Breast epithelium (tissue), 4 donors: Measurements from ENCODE around the gene PSORS1C1. TPM values are rescaled to one million over a fixed set of nuclear protein-coding genes. Genes with fewer than 3 reads are reported as not detected.
A peak's percentile ranks its signal among the peaks of the same experiment; 100 is the strongest.

Source experiments
- DNase-seq, 2 donors: peaks; one replicate each; pipeline ENCODE4 v3.0.0-alpha.2; 2019; ENCODE audit warnings: low spot score in 2 of 2
- H3K27ac ChIP-seq, 2 donors: fragments of 200-600 bp; sonication (generic) in 1 of 2; one replicate each; pipeline ENCODE4 v1.5.1; 2016 to 2019; ENCODE audit warnings: mild to moderate bottlenecking in 1 of 2
- H3K27me3 ChIP-seq, 2 donors: fragments of 200-600 bp; sonication (generic) in 1 of 2; one replicate each; pipeline versions ENCODE4 v1.5.1 to v1.6.0; 2017 to 2019; ENCODE audit warnings: control low read depth in 1 of 2, mild to moderate bottlenecking in 1 of 2
- H3K36me3 ChIP-seq: fragments of 200-600 bp; one replicate; pipeline ENCODE4 v1.5.1; 2019
- H3K4me1 ChIP-seq, 2 donors: fragments of 200-600 bp; sonication (generic); one replicate each; pipeline ENCODE4 v1.5.1; 2016 to 2019; ENCODE audit warnings: control low read depth in 1 of 2
- H3K4me3 ChIP-seq, 3 donors: fragments of 200-600 bp; sonication (generic); 1 replicate in 2 of 3; 2 replicates in 1 of 3; pipeline ENCODE4 v1.5.1; 2016 to 2019; ENCODE audit warnings: mild to moderate bottlenecking in 3 of 3, moderate library complexity in 2 of 3
- H3K9me3 ChIP-seq, 2 donors: fragments of 200-600 bp; sonication (generic) in 1 of 2; one replicate each; pipeline ENCODE4 v1.5.1; 2016 to 2019; ENCODE audit warnings: control low read depth in 1 of 2
- CTCF ChIP-seq, 3 donors: fragments of 450-650 bp; IDR thresholded peaks; one replicate each; pipeline ENCODE4 v1.5.1; 2016 to 2017; ENCODE audit warnings: antibody characterized with exemption in 3 of 3, mild to moderate bottlenecking in 3 of 3, moderate library complexity in 3 of 3
- POLR2A ChIP-seq: fragments of 450-650 bp; IDR thresholded peaks from one replicate; pipeline ENCODE4 v1.6.1; 2016; ENCODE audit warnings: antibody characterized with exemption, mild to moderate bottlenecking, moderate library complexity
- POLR2AphosphoS5 ChIP-seq, 3 donors: sonication (generic); formaldehyde crosslinking; IDR thresholded peaks; one replicate each; pipeline ENCODE4 v1.6.1; 2017; ENCODE audit warnings: antibody characterized with exemption in 3 of 3
- intact Hi-C: fragments of 100-400 bp; cut with DNase I; formaldehyde crosslinking; loops from one replicate; pipeline ENCODE4 v1.15.1; 2023; ENCODE audit warnings: low total_unique reads
- total RNA-seq, 3 donors: library from RNA; depleted of rRNA; stranded (reverse); fragments of >200 nt; gene quantifications; one replicate each; pipeline ENCODE4 v1.1.0, GENCODE V29; 2016

Gene PSORS1C1
- total RNA-seq, 3 donors from 2014 or later = 0.48 to 2.0 (median 1.9) TPM

GRCh38 chr6:31091680-31092079 is 22.9 kb upstream of the PSORS1C1 start:
- H3K4me1 ChIP-seq = peaks cover 0 to 4% of the 10 kb centered on the region in 2 donors
- no peaks in the 10 kb centered on the region for H3K36me3 ChIP-seq
- intact Hi-C loops = no loop called here
- H3K27ac ChIP-seq = no peak overlapping the region
- no peak overlapping the region for H3K4me3 ChIP-seq
- H3K9me3 ChIP-seq = no peaks in the 10 kb centered on the region
- no peaks in the 10 kb centered on the region for H3K27me3 ChIP-seq
- no peak for DNase-seq
- TF ChIP-seq POLR2A = no peak
- TF ChIP-seq POLR2AphosphoS5 (IDR thresholded peaks at IDR 0.05) = no peak
- no peak for TF ChIP-seq CTCF (IDR thresholded peaks at IDR 0.05)

- Histone ChIP-seq H3K27me3 (no peaks in the 10 kb centered on the region), H3K36me3 (no peaks in the 10 kb centered on the region), H3K4me1 (peaks cover 0 to 4% of the 10 kb centered on the region in 2 donors), H3K9me3 (no peaks in the 10 kb centered on the region), H3K4me3 (no peak overlapping the region), H3K27ac (no peak overlapping the region)
- intact Hi-C loops = no loop called here
- DNase-seq = no peak
- no peak for TF ChIP-seq CTCF (IDR thresholded peaks at IDR 0.05)
- no peak for TF ChIP-seq POLR2AphosphoS5 (IDR thresholded peaks at IDR 0.05)
- no peak for TF ChIP-seq POLR2A
Observed at GRCh38 chr6:31092238-31092637, 22.4 kb upstream of the PSORS1C1 start.

GRCh38 chr6:31092769-31093505 is 21.7 kb upstream of the PSORS1C1 start:
- Histone ChIP-seq H3K4me3 (no peak overlapping the region), H3K27me3 (no peaks in the 10 kb centered on the region), H3K9me3 (no peaks in the 10 kb centered on the region), H3K4me1 (peaks cover 0 to 4% of the 10 kb centered on the region in 2 donors), H3K27ac (no peak overlapping the region), H3K36me3 (no peaks in the 10 kb centered on the region)
- TF ChIP-seq POLR2AphosphoS5 (IDR thresholded peaks at IDR 0.05) (no peak), CTCF (IDR thresholded peaks at IDR 0.05) (no peak)
- intact Hi-C loops = no loop called here
- no peak for DNase-seq

- peaks cover 0 to 4% of the 10 kb centered on the region in 2 donors for H3K4me1 ChIP-seq
- no peaks in the 10 kb centered on the region for H3K36me3 ChIP-seq
- H3K27me3 ChIP-seq = no peaks in the 10 kb centered on the region
- DNase-seq = peak in 1 of 2 donors; percentile 73
- no peak for TF ChIP-seq POLR2A
- TF ChIP-seq POLR2AphosphoS5 (IDR thresholded peaks at IDR 0.05) = peak in 1 of 3 donors; percentile 15
- intact Hi-C loops = no loop called here
- no peaks in the 10 kb centered on the region for H3K9me3 ChIP-seq
- no peak overlapping the region for H3K4me3 ChIP-seq
- peak overlapping the region; percentile 57 to 75 for H3K27ac ChIP-seq
Observed at GRCh38 chr6:31094389-31094881, 20.2 kb upstream of the PSORS1C1 start.

- intact Hi-C loops = no loop called here
- Histone ChIP-seq H3K4me3 (no peak overlapping the region), H3K27me3 (no peaks in the 10 kb centered on the region), H3K9me3 (no peaks in the 10 kb centered on the region), H3K27ac (no peak overlapping the region), H3K4me1 (peaks cover 0 to 4% of the 10 kb centered on the region in 2 donors), H3K36me3 (no peaks in the 10 kb centered on the region)
- no peak for DNase-seq
- TF ChIP-seq CTCF (IDR thresholded peaks at IDR 0.05) (no peak), POLR2AphosphoS5 (IDR thresholded peaks at IDR 0.05) (no peak), POLR2A (no peak)
Observed at GRCh38 chr6:31096215-31096614, 18.4 kb upstream of the PSORS1C1 start.
